ENCODE data around the gene MRM3.
"Not testable (repeated sequence)": the region's sequence is repeated elsewhere in the genome, so short reads cannot be mapped to it uniquely, and the experiment has no call there.

The MRM3 gene

GRCh38 chr17:801660-802059 lies 19.5 kb downstream of the MRM3 start:
- no peak for TF ChIP-seq CTCF (IDR thresholded peaks at IDR 0.05; ENCODE audit: low read depth, low read length)
- H3K4me3 ChIP-seq (ENCODE audit: low read depth, low read length), result no peak overlapping the region

- no peak for TF ChIP-seq CTCF (IDR thresholded peaks at IDR 0.05; ENCODE audit: low read depth, low read length)
Observed at GRCh38 chr17:802481-802880, 20.3 kb downstream of the MRM3 start.

GRCh38 chr17:802901-803881 lies 21.0 kb downstream of the MRM3 start:
- H3K4me3 ChIP-seq (ENCODE audit: low read depth, low read length), result no peak overlapping the region
- TF ChIP-seq CTCF (IDR thresholded peaks at IDR 0.05; ENCODE audit: low read depth, low read length), result no peak

More at GRCh38 chr17:802481-802880, 20.3 kb downstream of the MRM3 start:
- H3K4me3 ChIP-seq (ENCODE audit: low read depth, low read length), result no peak overlapping the region

GRCh38 chr17:804541-805435 lies 22.6 kb downstream of the MRM3 start:
- TF ChIP-seq CTCF (IDR thresholded peaks at IDR 0.05; ENCODE audit: low read depth, low read length), result no peak
- H3K4me3 ChIP-seq (ENCODE audit: low read depth, low read length), result no peak overlapping the region

GRCh38 chr17:805886-806285 lies 23.7 kb downstream of the MRM3 start:
- H3K4me3 ChIP-seq (ENCODE audit: low read depth, low read length), result not testable (repeated sequence)

GRCh38 chr17:806346-806745 lies 24.2 kb downstream of the MRM3 start:
- no peak overlapping the region for H3K4me3 ChIP-seq (ENCODE audit: low read depth, low read length)
- TF ChIP-seq CTCF (IDR thresholded peaks at IDR 0.05; ENCODE audit: low read depth, low read length), result no peak

GRCh38 chr17:806781-807522 lies 24.8 kb downstream of the MRM3 start:
- no peak for TF ChIP-seq CTCF (IDR thresholded peaks at IDR 0.05; ENCODE audit: low read depth, low read length)
- H3K4me3 ChIP-seq (ENCODE audit: low read depth, low read length), result no peak overlapping the region

All from WI38 (cell line).